ENCODE results near the gene DCHS2.

Gene DCHS2

GRCh38 chr4:154444958-154445357 lies 46.6 kb downstream of the DCHS2 start:
- H3K4me3 ChIP-seq (ENCODE audit: low read depth, low read length) = no peak overlapping the region
- no peak for TF ChIP-seq CTCF (IDR thresholded peaks at IDR 0.05; ENCODE audit: low read depth, low read length)
- DNase-seq (ENCODE audit: low read depth, low spot score) = no peak
- in situ Hi-C loops (cut with HindIII; ENCODE audit: low sequenced_read_pairs) = no loop called here

- in situ Hi-C loops (cut with HindIII; ENCODE audit: low sequenced_read_pairs) = no loop called here
- no peak overlapping the region for H3K4me3 ChIP-seq (ENCODE audit: low read depth, low read length)
- no peak for TF ChIP-seq CTCF (IDR thresholded peaks at IDR 0.05; ENCODE audit: low read depth, low read length)
- no peak for DNase-seq (ENCODE audit: low read depth, low spot score)
Observed at GRCh38 chr4:154441982-154442381, 49.6 kb downstream of the DCHS2 start.

DNA sequence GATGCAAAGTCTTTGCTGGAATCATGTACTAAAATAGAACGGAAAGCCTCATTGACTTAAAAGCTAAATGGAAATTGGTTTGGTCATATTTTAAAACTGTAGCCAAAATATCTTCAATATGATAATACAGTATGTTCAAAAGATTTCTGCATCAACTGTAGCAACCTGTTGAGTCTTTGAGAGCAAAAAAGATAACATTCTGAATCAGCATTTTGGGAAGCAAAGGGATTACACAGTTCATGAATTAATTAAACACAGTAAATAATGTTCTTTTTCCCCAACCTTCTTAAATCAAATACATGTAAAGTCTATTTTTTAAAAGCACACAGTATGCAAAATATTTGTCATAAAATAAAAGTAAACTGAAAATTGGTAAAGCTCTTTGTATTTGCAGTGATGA lies 50.5 kb downstream of the DCHS2 start:
- DNase-seq (ENCODE audit: low read depth, low spot score) = no peak
- H3K4me3 ChIP-seq (ENCODE audit: low read depth, low read length) = no peak overlapping the region
- no peak for TF ChIP-seq CTCF (IDR thresholded peaks at IDR 0.05; ENCODE audit: low read depth, low read length)
- in situ Hi-C loops (cut with HindIII; ENCODE audit: low sequenced_read_pairs) = no loop called here

- no peak for TF ChIP-seq CTCF (IDR thresholded peaks at IDR 0.05; ENCODE audit: low read depth, low read length)
- no peak for DNase-seq (ENCODE audit: low read depth, low spot score)
- no peak overlapping the region for H3K4me3 ChIP-seq (ENCODE audit: low read depth, low read length)
- in situ Hi-C loops (cut with HindIII; ENCODE audit: low sequenced_read_pairs) = no loop called here
Observed at GRCh38 chr4:154439224-154439623, 52.4 kb downstream of the DCHS2 start.

GRCh38 chr4:154435895-154436294 lies 55.7 kb downstream of the DCHS2 start:
- no peak for DNase-seq (ENCODE audit: low read depth, low spot score)
- in situ Hi-C loops (cut with HindIII; ENCODE audit: low sequenced_read_pairs) = no loop called here
- no peak overlapping the region for H3K4me3 ChIP-seq (ENCODE audit: low read depth, low read length)
- TF ChIP-seq CTCF (IDR thresholded peaks at IDR 0.05; ENCODE audit: low read depth, low read length) = no peak

DNA sequence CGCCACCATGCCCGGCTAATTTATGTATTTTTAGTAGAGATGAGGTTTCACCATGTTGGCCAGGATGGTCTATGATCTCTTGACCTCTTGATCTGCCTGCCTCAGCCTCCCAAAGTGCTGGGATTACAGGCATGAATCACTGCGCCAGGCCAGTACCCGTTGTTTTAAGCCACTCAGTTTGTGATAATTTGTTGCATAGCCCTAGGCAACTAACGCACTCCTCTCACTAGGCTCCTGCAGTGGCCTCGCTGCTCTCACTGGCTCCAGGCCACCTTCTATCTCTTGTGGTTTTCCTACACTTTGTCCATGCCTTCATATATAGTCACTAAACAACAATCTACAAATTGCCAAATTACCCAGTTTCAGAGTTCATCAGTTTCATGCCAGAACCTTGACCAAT lies 58.1 kb downstream of the DCHS2 start:
- H3K4me3 ChIP-seq (ENCODE audit: low read depth, low read length) = no peak overlapping the region
- TF ChIP-seq CTCF (IDR thresholded peaks at IDR 0.05; ENCODE audit: low read depth, low read length) = no peak
- DNase-seq (ENCODE audit: low read depth, low spot score) = no peak
- in situ Hi-C loops (cut with HindIII; ENCODE audit: low sequenced_read_pairs) = no loop called here

DNA sequence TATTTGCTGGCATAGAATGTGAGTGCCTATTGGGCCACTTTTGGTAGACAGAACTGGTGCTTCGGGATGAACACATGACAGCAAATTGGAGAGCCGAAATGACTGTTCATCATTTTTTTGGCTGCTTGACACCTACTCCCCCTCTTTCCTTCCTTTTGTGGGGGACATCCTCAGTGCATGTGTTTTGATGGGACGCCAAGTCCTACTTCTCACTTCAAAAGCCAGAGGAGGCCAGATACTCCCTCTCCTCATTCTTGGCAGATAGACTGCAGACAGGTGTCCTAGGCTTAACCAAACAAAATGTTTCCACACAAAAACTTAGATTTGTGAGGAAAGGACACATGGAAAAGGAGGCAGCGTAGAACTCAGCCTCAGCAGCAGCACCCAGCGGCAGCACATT lies 62.4 kb downstream of the DCHS2 start:
- in situ Hi-C loops (cut with HindIII; ENCODE audit: low sequenced_read_pairs) = no loop called here
- no peak for TF ChIP-seq CTCF (IDR thresholded peaks at IDR 0.05; ENCODE audit: low read depth, low read length)

More for the DNA sequence above, 62.4 kb downstream of the DCHS2 start:
- H3K4me3 ChIP-seq (ENCODE audit: low read depth, low read length) = no peak overlapping the region
- no peak for DNase-seq (ENCODE audit: low read depth, low spot score)

Measured in astrocyte of the spinal cord (primary cell).